ENCODE results near the gene VEGFA.

GRCh38 chr6:43724354-43724753, 45.7 kb upstream of the VEGFA start:
- TF ChIP-seq SP1 (IDR thresholded peaks at IDR 0.05) (no peak), L3MBTL2 (conservative IDR thresholded peaks at IDR 0.05) (no peak), ELF4 (IDR thresholded peaks at IDR 0.05) (no peak), ZNF384 (IDR thresholded peaks at IDR 0.05) (no peak)

Data from HEK293T (cell line).